Hematopoietic multipotent progenitor cell treated with erythropoietin and hydrocortisone succinate and interleukin-3 and kit ligand, for 15 days (in vitro differentiated cells): ENCODE data around the gene NPC1.

Source experiments
- DNase-seq: peaks from one replicate; pipeline ENCODE4 v3.0.0-alpha.2; 2015; ENCODE audit warnings: low spot score

The NPC1 gene

GRCh38 chr18:23487738-23488570 is 98.4 kb downstream of the NPC1 start:
- peak; percentile 75 for DNase-seq

DNA sequence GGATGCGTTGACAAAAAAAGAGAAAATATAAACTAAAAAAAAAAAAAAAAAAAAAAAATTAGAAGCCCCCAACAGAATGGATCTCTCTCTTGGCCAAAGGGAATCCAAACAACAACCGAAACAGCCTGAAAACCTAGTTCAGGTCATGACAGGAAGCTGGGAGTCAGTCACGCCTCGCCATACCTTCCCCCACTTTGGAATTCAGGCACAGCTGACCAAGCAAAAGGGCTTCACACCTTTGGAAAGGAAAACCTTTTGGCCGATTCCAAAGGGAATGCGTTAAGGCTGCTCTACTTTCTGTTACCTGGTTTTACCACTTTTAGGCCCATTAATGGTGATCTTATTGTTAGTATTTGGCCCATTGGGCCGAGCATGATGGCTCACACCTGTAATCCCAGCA is 100.9 kb downstream of the NPC1 start:
- no peak for DNase-seq

DNA sequence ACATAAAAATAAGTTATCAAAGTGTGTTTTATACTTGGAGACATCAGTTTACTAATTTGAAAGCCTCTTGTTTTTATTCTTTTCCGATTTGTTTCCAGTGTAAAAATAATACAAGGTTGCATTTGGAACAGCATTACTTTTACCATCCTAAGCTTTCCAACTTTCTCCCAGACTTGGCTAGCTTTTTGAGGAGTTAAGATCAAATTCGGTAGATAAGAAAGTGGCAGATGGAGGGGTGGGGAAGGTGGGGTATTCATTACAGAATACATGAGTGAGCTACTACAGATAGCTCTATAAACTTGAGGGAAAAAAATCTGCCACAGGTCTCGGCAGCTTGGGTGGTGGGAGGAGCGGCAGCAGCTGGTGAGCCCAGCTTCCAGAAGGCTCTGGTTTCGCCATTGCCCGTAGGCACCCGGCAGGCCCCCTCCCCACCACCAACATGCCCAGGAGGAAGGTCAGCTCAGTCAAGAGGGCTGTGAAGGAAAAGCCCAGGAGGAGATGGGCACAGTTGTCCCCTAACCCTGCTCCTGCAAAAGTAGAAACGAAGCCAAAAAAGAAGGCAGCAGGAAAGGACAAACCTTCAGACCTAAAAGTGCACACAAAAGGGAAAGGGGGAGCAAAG is 101.6 kb downstream of the NPC1 start:
- no peak for DNase-seq
